DMS153 treated with DMSO at 0.1 percent for 48 hours (cell line): Measurements from ENCODE around the gene ITPKC.

Experiments used
- DNase-seq: peaks from one replicate; lab custom pipeline; 2025; ENCODE audit not compliant: unreplicated experiment; lab: John Stamatoyannopoulos, UW

ITPKC gene

GRCh38 chr19:40739030-40739839, 22.3 kb downstream of the ITPKC start:
- DNase-seq = no peak

- no peak for DNase-seq
Measured at GRCh38 chr19:40739871-40740703, 23.2 kb downstream of the ITPKC start.

- DNase-seq = no peak
Measured at GRCh38 chr19:40740747-40741146, 23.8 kb downstream of the ITPKC start.

GRCh38 chr19:40741527-40742390, 24.8 kb downstream of the ITPKC start:
- DNase-seq = no peak

DNA sequence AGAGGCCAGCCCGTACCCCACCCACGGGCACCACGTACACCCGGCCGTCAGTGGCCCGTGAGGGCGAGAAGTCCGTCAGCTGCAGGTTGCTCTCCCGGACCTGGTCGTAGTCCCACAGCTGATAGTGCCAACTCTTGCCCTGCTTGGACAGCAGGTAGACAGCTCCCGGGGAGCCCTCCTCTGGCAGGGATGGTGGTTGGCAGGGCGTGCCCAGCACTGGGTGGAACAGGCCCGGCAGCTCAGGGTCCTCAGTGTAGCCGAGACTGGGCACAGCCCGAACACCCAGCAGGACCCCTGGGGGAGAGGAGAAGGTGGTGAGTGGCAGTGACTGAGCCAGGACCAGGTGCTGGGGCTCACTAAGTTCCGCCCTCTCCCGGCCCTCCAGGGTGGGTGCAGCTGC, 25.6 kb downstream of the ITPKC start:
- no peak for DNase-seq

DNA sequence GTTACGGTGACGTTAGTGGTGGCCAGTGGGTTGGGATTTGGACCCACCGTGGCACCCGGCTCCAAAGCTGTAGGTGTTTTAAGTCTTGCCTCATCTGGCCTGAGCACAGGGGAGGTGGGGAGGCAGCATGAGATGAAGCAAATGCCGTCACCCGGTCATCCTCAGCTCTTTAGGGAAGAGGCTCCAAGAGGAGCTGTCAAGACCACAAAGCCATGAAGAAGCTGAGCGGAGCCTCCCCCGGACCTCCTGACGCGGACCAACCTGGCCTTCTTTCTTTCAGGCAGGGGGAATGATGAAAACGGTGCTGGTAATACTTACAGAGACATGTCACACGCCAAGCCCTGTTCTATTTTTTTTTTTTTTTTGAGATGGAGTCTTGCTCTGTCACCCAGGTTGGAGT, 26.0 kb downstream of the ITPKC start:
- DNase-seq = no peak

DNA sequence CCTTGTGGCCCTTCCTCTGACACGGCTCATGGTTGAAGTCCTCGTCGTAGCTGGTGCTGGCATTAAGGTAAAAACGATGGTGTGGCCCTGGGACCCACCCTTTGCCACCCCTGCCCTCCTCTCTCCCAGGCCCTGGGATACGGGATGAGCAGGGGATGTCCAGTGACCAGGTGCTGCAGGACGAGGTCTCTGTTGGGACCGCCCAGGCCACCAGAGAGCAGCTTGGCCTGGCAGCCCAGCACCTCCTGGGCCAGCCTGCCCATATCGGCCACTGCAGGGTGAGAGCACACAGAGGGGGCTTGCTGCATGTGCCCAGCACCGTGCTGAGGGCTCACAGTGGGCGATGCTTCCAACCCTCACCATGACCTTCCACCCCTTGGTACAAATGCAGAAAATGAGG, 27.0 kb downstream of the ITPKC start:
- DNase-seq = no peak

DNA sequence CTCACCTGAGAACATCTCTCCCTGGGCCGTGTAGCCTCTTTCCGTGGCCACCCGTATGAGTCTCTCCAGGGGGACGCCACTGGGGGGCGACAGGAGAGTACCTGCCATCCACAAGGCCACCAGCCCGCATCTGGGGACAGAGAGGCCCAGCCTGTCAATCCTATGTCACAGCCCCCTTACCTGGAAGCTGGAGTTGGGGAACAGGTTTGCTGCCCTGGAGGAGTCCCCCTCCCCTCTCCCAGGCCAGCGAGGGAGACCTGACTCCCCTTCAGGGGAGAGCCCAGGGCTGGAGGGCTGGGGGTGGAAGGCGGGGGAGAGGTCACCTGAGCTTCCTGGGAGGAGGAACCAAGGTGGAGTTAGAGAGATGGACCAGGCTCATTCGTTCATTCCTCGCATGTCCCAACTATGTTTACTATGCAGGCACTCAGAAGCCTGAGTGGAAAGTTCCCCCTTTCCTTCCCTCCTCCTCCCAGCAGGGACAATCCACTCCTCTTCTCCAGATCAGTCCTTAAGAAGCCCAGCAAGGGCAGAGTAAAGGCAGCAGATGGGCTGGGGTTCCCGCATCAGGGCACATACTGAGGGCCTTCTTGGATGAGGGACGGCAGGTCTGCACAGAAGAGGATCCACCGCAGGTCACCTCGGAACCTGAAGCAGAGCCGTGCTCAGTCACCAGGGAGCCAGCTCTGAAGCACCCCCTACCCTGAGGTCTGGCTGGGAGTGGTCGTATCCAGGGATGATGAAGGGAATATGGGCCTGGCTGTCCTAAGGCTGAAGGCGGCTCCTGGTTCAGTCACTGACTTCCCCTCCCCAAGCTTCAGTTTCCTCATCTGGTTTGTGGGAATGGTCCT, 27.9 kb downstream of the ITPKC start:
- no peak for DNase-seq

- DNase-seq = no peak
Measured at GRCh38 chr19:40745402-40745780, 28.5 kb downstream of the ITPKC start.

- DNase-seq = no peak
Measured at GRCh38 chr19:40747536-40747935, 30.6 kb downstream of the ITPKC start.

- peak; percentile 98 for DNase-seq
Measured at GRCh38 chr19:40750058-40750873, 33.4 kb downstream of the ITPKC start, which contains the start of gene ACTMAP. ACTMAP (minus strand) TSS chr19:40750477; CDS start chr19:40749803, 674 bp downstream.

DNA sequence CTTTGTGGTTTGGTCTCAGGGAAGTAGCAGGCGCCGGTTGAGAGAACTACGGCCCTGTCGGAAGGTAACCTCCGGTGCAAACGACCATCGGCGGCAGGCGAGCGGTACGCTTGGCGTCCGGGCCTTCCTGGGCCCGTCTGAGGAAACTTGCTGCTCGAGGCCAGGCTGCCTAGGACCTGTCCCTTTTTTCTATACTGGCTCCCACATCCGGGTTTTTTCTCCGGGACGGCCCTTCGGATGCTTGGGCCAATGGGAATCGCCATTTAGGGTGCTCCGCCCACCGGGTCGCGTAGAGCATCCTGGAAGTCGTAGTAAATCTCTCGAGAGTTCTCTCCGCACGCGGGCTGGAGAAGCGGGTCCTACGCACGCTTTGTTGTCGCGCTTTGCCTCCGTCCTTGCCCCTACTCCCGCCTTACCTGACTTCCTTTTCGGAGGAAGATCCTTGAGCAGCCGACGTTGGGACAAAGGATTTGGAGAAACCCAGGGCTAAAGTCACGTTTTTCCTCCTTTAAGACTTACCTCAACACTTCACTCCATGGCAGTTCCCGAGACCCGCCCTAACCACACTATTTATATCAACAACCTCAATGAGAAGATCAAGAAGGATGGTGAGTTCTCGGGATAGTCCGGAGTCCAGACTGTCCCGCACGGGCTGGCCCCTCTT, 34.1 kb downstream of the ITPKC start, which contains the start of gene SNRPA:
TSS of gene SNRPA (plus strand) at position 330 of the 664 bp plus-strand sequence. CDS start at position 536, 206 bp downstream.
- DNase-seq = peak; percentile 98

GRCh38 chr19:40752257-40752781, 35.4 kb downstream of the ITPKC start:
- no peak for DNase-seq

GRCh38 chr19:40754611-40755247, 37.8 kb downstream of the ITPKC start:
- no peak for DNase-seq

- DNase-seq = no peak
Measured at GRCh38 chr19:40755248-40755624, 38.3 kb downstream of the ITPKC start.

GRCh38 chr19:40755791-40756190, 38.9 kb downstream of the ITPKC start:
- DNase-seq = no peak

GRCh38 chr19:40756502-40757110, 39.7 kb downstream of the ITPKC start:
- no peak for DNase-seq

- DNase-seq = no peak
Measured at GRCh38 chr19:40758491-40758890, 41.6 kb downstream of the ITPKC start.
